Erythroblast (primary cell): ENCODE data around the gene LCORL.

Experiments
- DNase-seq, 2 experiments: peaks; one replicate each; lab custom pipeline; 2025; lab: John Stamatoyannopoulos, UW
- GATA1 ChIP-seq: IDR thresholded peaks from 2 replicates; pipeline ENCODE4 v1.6.1; 2011; ENCODE audit warnings: low read depth, mild to moderate bottlenecking, control low read depth, low read length, moderate library complexity
- POLR2A ChIP-seq: IDR thresholded peaks from 2 replicates; pipeline ENCODE4 v1.6.1; 2011; ENCODE audit warnings: mild to moderate bottlenecking, low read length

LCORL gene

DNA sequence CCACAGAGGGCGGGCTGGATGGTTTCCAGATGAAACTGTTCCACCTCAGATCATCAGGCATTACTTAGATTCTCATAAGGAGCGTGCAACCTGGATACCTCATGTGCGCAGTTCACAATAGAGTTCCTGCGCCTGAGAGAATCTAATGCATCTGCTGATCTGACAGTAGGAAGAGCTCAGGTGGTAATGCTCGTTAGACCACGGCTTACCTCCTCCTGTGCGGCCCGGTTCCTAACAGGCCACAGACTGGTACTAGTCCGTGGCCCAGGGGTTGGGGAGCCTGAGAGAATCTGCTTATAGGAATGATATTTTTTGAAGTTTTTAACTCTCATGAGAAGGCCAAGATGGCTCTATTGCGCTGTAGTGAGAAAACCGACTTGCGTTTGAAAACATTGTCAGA, 205.4 kb downstream of the LCORL start:
- TF ChIP-seq GATA1 (no peak), POLR2A (no peak)

GRCh38 chr4:17814140-17814539, 207.4 kb downstream of the LCORL start:
- TF ChIP-seq GATA1 (no peak), POLR2A (no peak)
- DNase-seq = peak in 1 of 2 experiments; percentile 11

More for the DNA sequence above, 205.4 kb downstream of the LCORL start:
- DNase-seq = no peak

DNA sequence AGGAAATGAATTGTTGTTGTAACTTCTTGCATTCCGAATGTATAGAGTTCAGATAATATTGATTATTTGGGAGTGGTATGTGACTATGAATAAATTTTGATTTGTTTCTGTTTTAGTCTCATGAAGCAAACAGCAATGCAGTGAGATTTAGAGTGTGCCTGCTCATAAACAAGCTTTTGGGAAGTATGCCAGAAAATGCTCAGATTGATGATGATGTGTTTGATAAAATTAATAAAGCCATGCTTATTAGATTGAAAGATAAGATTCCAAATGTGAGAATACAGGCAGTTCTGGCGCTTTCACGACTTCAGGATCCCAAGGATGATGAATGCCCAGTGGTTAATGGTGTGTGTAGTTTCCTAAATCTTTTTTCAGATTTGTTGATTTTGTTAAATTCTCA, 208.8 kb downstream of the LCORL start:
- DNase-seq = peak; percentile 7 to 16
- TF ChIP-seq GATA1 (no peak), POLR2A (no peak)

DNA sequence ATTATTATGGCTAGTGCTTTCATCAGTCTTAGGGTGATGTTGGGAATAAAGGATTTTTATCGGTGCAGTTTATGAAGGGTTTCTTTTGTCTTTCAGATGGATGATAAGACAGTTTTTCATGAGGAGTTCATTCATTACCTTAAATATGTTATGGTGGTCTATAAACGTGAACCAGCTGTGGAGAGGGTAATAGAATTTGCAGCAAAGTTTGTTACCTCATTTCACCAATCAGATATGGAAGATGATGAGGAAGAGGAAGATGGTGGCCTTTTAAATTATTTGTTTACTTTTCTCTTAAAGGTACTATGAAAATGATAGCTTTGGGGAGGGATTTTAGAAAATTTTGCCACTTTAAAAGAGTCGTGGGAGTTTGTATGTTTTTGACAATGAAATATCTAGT, 209.4 kb downstream of the LCORL start:
- no peak for TF ChIP-seq POLR2A
- TF ChIP-seq GATA1 = no peak
- peak; percentile 25 to 47 for DNase-seq

DNA sequence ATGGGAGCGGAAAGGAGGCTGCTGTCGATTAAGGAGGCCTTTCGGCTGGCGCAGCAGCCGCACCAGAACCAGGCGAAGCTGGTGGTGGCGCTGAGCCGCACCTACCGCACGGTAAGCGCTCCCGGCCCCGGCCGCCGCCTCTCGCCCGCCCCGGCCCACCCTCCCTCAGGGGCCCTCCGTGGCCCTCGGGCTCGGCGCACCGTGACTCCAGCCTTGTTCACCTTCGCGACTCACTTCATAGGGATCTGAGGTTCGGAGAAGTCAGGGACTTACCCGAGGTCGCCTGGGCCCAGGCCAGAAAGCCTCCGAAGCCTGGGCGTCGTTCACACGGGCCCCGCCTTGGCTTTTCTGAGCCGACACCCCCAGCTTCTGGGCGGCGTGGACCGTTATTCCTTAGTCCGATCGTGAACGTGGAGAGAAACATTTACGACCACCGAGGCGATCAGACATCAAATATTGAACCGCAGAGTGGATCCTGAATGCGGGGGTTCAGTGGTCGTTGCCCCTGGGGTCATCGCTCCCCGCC, 210.4 kb downstream of the LCORL start:
- peak; percentile 80 to 87 for DNase-seq
- no peak for TF ChIP-seq POLR2A
- TF ChIP-seq GATA1 = no peak

GRCh38 chr4:17810260-17811077, 211.1 kb downstream of the LCORL start, which contains the start of the genes DCAF16 and NCAPG:
Gene DCAF16, minus strand, starts transcription at chr4:17810757. Its CDS starts 6,616 bp downstream, at chr4:17804141.
Gene NCAPG, plus strand, starts transcription at chr4:17810979. Its CDS starts 99 bp downstream, at chr4:17811078.
- peak; percentile 24 for TF ChIP-seq GATA1
- peak; percentile 99 for TF ChIP-seq POLR2A
- peak; percentile 99 for DNase-seq

- DNase-seq = peak; percentile 35 to 54
- no peak for TF ChIP-seq POLR2A
- no peak for TF ChIP-seq GATA1
Observed at GRCh38 chr4:17809667-17810066, 211.9 kb downstream of the LCORL start.

- TF ChIP-seq GATA1 (no peak), POLR2A (no peak)
- DNase-seq = peak in 1 of 2 experiments; percentile 16
Observed at GRCh38 chr4:17807446-17807845, 214.1 kb downstream of the LCORL start.

DNA sequence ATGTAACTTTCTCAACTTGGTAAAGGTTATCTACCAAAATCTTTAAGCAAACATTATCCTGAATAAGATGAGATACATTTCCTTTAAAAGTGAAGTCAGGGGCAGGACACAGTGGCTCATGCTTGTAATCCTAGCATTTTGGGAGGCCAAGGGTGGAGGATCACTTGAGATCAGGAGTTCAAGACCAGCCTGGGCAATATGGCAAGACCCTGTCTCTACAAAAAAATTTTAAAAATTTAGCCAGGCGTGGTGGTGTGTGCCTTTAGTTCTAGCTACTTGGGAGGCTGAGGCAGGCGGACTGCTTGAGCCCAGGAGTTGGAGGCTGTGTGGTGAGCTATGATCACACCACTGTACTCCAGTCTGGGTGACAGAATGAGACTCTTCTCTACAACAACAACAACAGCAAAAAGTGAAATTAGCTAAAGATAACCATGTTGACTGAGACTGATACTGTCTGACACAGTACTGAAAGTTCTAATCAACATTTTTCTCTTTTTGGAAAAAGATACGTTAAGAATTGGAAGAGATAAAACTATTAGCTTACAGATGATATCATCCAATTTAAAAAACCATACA, 215.9 kb downstream of the LCORL start:
- no peak for DNase-seq
- TF ChIP-seq POLR2A = no peak
- no peak for TF ChIP-seq GATA1

DNA sequence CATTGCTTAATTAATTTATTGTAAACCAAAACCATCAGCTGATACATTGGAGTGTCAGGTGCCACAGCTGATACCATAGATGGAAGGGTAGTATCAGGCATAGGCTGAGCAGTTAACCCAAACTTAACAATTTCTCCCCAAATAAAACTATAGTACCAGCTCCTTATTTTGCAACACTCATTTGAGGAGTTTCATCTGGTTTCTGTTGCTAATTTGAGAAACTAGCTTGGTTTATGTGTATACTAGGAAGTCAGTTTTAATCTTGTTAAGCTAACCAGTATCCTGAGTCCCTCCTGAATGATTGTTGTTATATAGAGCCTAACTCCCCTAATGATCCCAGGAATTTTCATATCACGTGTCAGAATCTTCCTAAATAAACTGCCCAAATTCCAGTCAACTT, 223.7 kb downstream of the LCORL start:
- TF ChIP-seq POLR2A (no peak), GATA1 (no peak)
- no peak for DNase-seq

DNA sequence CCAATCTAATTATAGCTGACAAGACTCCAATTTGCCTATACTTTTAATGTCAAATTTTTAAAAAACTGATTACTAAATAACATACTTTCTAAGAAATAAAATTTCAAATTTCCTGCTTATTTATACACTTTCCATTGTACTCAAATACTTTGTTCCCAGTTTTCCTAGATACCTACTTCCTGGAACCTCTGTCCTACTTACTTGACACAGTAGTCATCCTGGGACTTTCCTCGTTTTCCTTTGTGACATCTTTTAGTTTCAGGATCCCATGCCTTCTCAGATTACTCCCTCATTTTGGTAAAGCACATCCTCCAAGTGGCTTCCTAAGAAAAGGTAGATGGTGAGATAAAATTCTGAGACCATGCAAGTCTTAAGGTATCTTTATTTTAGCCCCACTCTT, 226.8 kb downstream of the LCORL start:
- no peak for DNase-seq
- TF ChIP-seq GATA1 (no peak), POLR2A (no peak)
